K562 (cell line): ENCODE results near the gene ADRB2. TPM values are rescaled to one million over a fixed set of nuclear protein-coding genes. Genes with fewer than 3 reads are reported as not detected.

Experiments
- ARID3B ChIP-seq: fragments of 250-450 bp; sonication (Bioruptor Pico); IDR thresholded peaks from 2 replicates; pipeline ENCODE4 v1.4.0; 2020; ENCODE audit warnings: borderline replicate concordance
- BCL6 ChIP-seq: fragments of 250-450 bp; sonication (Bioruptor Pico); IDR thresholded peaks from 2 replicates; pipeline ENCODE4 v1.4.0; 2020
- BCOR ChIP-seq: fragments of 450-650 bp; IDR thresholded peaks from 2 replicates; pipeline ENCODE4 v1.6.1; 2016
- CHAMP1 ChIP-seq: fragments of 450-650 bp; IDR thresholded peaks from 2 replicates; pipeline ENCODE4 v1.6.1; 2016; ENCODE audit warnings: mild to moderate bottlenecking
- CREB3L1 ChIP-seq: fragments of 450-650 bp; IDR thresholded peaks from 2 replicates; pipeline ENCODE4 v1.6.1; 2014; ENCODE audit warnings: low read depth, mild to moderate bottlenecking, moderate library complexity, borderline replicate concordance
- CREBBP ChIP-seq: IDR thresholded peaks from one replicate; pipeline ENCODE4 v1.6.1; 2012; ENCODE audit warnings: low read depth, mild to moderate bottlenecking, control low read depth, inconsistent platforms, low read length
- ELF1 ChIP-seq: fragments of 200-800 bp; sonication (Bioruptor generic); IDR thresholded peaks from 2 replicates; pipeline ENCODE4 v1.6.1; 2016; ENCODE audit warnings: missing genetic modification characterization, missing compliant biosample characterization
- GABPA ChIP-seq: fragments of 200-800 bp; sonication (Bioruptor generic); conservative IDR thresholded peaks from 2 replicates; pipeline ENCODE4 v1.6.1; 2016; ENCODE audit warnings: low read depth, missing genetic modification characterization, missing compliant biosample characterization
- HLTF ChIP-seq: fragments of 450-650 bp; IDR thresholded peaks from 2 replicates; pipeline ENCODE4 v1.6.1; 2016
- IRF2 ChIP-seq: sonication (generic); formaldehyde crosslinking; IDR thresholded peaks from 2 replicates; pipeline ENCODE4 v1.8.1; 2022; ENCODE audit warnings: mild to moderate bottlenecking, missing genetic modification reagents
- MYNN ChIP-seq, 2 experiments: sonication (generic); formaldehyde crosslinking in 1 of 2; IDR thresholded peaks; 2 replicates each; pipeline versions ENCODE4 v1.5.0 to v1.6.1; 2016 to 2020; ENCODE audit warnings: antibody characterized with exemption in 1 of 2, missing genetic modification reagents in 1 of 2
- PCBP2 ChIP-seq: fragments of 200-400 bp; formaldehyde crosslinking; IDR thresholded peaks from 2 replicates; pipeline ENCODE4 v1.6.1; 2018; ENCODE audit warnings: low read length, low read depth, mild to moderate bottlenecking, moderate library complexity; ENCODE audit not compliant: poor library complexity, severe bottlenecking
- PHB ChIP-seq: fragments of 250-450 bp; sonication (Bioruptor Pico); IDR thresholded peaks from 2 replicates; pipeline ENCODE4 v1.5.0; 2021
- POLR2H ChIP-seq: IDR thresholded peaks from 2 replicates; pipeline ENCODE4 v1.6.1; 2016; ENCODE audit warnings: missing genetic modification characterization, low read depth, mild to moderate bottlenecking, control low read depth, missing compliant biosample characterization, moderate library complexity
- RBBP5 ChIP-seq: fragments of 200-600 bp; sonication (generic); IDR thresholded peaks from 2 replicates; pipeline ENCODE4 v1.6.1; 2012; ENCODE audit warnings: borderline replicate concordance, mild to moderate bottlenecking, low read length, control low read depth, inconsistent platforms; ENCODE audit not compliant: insufficient read depth, poor library complexity, severe bottlenecking
- ZEB2 ChIP-seq: fragments of 450-650 bp; IDR thresholded peaks from 2 replicates; pipeline ENCODE4 v1.6.1; 2016
- ZNF133 ChIP-seq: fragments of 250-450 bp; sonication (Bioruptor Pico); IDR thresholded peaks from 2 replicates; pipeline ENCODE4 v1.4.0; 2020; ENCODE audit warnings: mild to moderate bottlenecking
- ZNF24 ChIP-seq: fragments of 450-650 bp; IDR thresholded peaks from 2 replicates; pipeline ENCODE4 v1.6.1; 2016
- ZNF444 ChIP-seq: fragments of 250-450 bp; sonication (Bioruptor Pico); IDR thresholded peaks from 2 replicates; pipeline ENCODE4 v1.4.0; 2020; ENCODE audit warnings: mild to moderate bottlenecking, moderate library complexity
- ZNF507 ChIP-seq: conservative IDR thresholded peaks from 2 replicates; pipeline ENCODE4 v1.6.1; 2017; ENCODE audit warnings: missing genetic modification characterization, missing compliant biosample characterization
- ZNF699 ChIP-seq: fragments of 250-450 bp; sonication (Bioruptor Pico); IDR thresholded peaks from 2 replicates; pipeline ENCODE4 v1.8.0; 2021; ENCODE audit warnings: mild to moderate bottlenecking, moderate library complexity; ENCODE audit not compliant: insufficient replicate concordance
- ZZZ3 ChIP-seq: fragments of 450-650 bp; IDR thresholded peaks from 2 replicates; pipeline ENCODE4 v1.6.1; 2016; ENCODE audit warnings: antibody characterized with exemption, mild to moderate bottlenecking, moderate library complexity
- polyA plus RNA-seq, 8 experiments: library from polyadenylated mRNA; depleted of rRNA in 4 of 8; stranded (reverse) in 5 of 8; unstranded in 3 of 8; fragments of >200 nt; fragmentation: Nextera tagmentation in 2 of 8; fragmentation: Illumina TruSeq in 1 of 8; extraction: Ambion mirVana in 2 of 8; extraction: Trizol in 1 of 8; gene quantifications; 2 replicates each; pipeline versions ENCODE4 v1.2.1 to v1.2.3, GENCODE V29; 2011 to 2014; ENCODE audit warnings: inconsistent platforms in 1 of 8, missing spikeins in 1 of 8
- total RNA-seq, 7 experiments: library from RNA; depleted of rRNA in 6 of 7; stranded (reverse); fragments of >200 nt in 6 of 7; fragmentation: Illumina TruSeq in 2 of 7; extraction: Trizol in 2 of 7; gene quantifications; 2 replicates each; pipeline versions ENCODE4 v1.2.1 to v1.2.3, GENCODE V29; 2011 to 2021; ENCODE audit warnings: low replicate concordance in 1 of 7

Gene ADRB2
- total and polyA plus RNA-seq, 9 of the 15 experiments (the other 6 are each of a cell fraction or from before 2014, with no cell fraction given), result 0.01 to 0.18 (median 0.04) TPM; not detected in 2

- TF ChIP-seq ARID3B (no peak), BCOR (peak; percentile 65; the same call in 1 of the 2 replicates), MYNN (IDR thresholded peaks at IDR 0.05) (no peak), MYNN (CRISPR knock-in tag; IDR thresholded peaks at IDR 0.05) (no peak), ZEB2 (peak; percentile 89; the same call in 1 of the 2 replicates), IRF2 (no peak), ZNF507 (tag) (no peak), GABPA (no peak), ZNF133 (CRISPR knock-in tag) (no peak), PHB (CRISPR knock-in tag) (no peak), ELF1 (no peak), ZZZ3 (no peak), POLR2H (tag) (no peak), CHAMP1 (0 out of 2 replicates have a peak, but pooled peaks have one; percentile 66), CREB3L1 (no peak), CREBBP (no peak), ZNF699 (CRISPR knock-in tag) (no peak), PCBP2 (no peak), RBBP5 (no peak), BCL6 (CRISPR knock-in tag) (no peak), ZNF24 (peak; percentile 37; the same call in 1 of the 2 replicates), ZNF444 (no peak), HLTF (peak; percentile 87)
Measured at GRCh38 chr5:148806520-148806931, 19.9 kb upstream of the ADRB2 start (continued).
